Measurements from ENCODE around the gene PCDH9.
A peak's percentile ranks its signal among the peaks of the same experiment; 100 is the strongest.

PCDH9 gene

DNA sequence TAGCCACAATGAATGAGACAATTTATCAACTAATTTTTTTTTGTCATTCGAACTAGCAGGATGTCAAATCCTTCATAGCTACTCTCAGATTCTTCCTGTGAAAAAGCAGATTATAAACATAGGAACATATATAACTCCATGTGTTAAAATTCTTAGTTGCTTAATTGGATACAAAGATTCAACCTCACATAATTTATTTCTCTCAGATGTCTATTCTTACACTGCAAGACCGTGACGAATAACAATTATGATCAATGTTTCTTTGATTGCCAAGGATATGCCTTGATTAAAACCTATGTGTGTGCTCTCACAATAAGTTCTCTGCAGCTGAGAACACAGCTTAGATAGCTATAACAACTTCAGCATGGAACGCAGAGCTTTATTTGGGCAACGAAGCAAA is 872.7 kb downstream of the PCDH9 start:
- no peak for DNase-seq (ENCODE audit: low read depth)
- TF ChIP-seq, protein P1, sequence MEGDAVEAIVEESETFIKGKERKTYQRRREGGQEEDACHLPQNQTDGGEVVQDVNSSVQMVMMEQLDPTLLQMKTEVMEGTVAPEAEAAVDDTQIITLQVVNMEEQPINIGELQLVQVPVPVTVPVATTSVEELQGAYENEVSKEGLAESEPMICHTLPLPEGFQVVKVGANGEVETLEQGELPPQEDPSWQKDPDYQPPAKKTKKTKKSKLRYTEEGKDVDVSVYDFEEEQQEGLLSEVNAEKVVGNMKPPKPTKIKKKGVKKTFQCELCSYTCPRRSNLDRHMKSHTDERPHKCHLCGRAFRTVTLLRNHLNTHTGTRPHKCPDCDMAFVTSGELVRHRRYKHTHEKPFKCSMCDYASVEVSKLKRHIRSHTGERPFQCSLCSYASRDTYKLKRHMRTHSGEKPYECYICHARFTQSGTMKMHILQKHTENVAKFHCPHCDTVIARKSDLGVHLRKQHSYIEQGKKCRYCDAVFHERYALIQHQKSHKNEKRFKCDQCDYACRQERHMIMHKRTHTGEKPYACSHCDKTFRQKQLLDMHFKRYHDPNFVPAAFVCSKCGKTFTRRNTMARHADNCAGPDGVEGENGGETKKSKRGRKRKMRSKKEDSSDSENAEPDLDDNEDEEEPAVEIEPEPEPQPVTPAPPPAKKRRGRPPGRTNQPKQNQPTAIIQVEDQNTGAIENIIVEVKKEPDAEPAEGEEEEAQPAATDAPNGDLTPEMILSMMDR (IDR thresholded peaks at IDR 0.05; ENCODE audit: insufficient read depth, low read depth, low read length, missing control alignments): no peak
- no peak overlapping the region for H3K4me3 ChIP-seq (ENCODE audit: low read length)

DNA sequence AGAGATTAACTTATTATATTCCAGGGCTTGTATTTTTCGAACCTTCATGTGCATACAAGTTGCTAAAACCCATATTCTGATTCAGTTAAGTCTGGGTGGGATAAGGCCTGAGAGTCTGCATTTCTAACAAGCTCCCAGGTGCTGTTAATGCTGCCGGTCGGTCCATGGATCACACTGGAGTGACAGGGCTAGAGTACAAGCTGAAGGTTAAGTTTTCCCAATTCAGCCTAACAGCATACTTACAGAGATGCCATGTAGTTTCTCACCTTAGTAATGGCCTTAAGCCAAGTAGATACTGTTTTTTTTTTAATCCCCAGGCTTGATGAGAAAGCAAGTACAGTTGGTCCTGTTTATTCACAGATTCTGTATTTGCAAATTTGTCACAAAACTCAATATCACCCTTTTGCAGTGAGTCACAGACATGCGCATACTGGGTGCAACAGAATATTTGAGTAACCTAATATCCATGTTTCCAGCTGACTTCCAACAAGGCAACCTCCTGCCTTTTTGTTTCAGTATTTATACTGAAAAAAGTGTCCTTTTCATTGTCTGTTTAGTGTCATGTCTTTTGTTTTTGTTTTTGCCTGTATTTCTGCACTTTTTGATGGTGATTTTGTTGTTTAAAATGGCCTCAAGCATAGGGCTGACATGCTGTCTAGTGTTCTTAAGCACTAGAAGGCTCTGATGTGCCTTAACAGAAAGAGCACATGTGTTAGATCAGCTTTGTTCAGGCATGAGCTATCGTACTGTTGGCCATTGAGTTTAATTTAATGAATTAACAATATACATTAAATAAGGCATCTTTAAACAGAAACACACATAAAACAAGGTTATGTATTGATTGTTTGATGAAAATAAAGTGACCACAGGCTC is 875.0 kb downstream of the PCDH9 start:
- no peak for DNase-seq (ENCODE audit: low read depth)
- H3K4me3 ChIP-seq (ENCODE audit: low read length): no peak overlapping the region
- TF ChIP-seq, protein P1 (IDR thresholded peaks at IDR 0.05; ENCODE audit: insufficient read depth, low read depth, low read length, missing control alignments): no peak

DNA sequence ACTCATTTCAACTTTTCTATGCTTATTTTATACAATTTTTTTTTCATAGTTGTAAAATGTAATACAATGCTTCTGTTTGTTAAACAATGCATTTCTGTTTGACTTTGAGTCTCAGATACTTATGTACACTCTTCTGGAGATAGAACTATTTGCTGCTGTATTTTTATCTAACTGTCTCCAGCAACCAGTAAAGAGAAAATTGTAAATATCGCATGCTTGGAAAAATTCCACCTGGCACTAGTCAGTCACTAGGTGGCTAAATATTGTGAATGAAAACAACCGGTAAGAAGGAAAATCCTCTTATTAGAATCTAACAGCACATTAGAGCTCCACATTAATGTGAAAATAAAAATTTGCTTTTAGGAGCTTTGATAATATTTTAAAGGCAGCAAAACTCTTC is 876.5 kb downstream of the PCDH9 start:
- DNase-seq (ENCODE audit: low read depth): no peak
- TF ChIP-seq, protein P1 (IDR thresholded peaks at IDR 0.05; ENCODE audit: insufficient read depth, low read depth, low read length, missing control alignments): peak; percentile 7

DNA sequence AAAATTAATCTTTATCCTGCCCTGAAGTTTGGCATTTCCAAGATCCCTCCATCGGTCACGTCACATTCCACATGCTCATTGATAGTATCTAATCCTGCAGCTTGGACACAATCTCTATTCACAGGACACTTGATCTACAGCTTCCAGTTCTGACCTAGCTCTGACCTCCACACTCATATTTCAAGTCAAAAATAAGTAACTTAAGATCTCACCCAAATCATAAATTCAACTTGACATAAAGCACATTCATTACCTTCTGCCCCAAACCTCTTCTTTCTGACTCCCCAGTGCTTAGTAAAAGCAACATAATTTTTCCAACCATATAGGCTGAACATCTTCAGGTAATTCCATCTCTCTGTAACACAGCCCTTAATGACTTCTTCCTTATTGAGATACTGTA is 880.2 kb downstream of the PCDH9 start:
- TF ChIP-seq, protein P1 (IDR thresholded peaks at IDR 0.05; ENCODE audit: insufficient read depth, low read depth, low read length, missing control alignments): no peak
- no peak overlapping the region for H3K4me3 ChIP-seq (ENCODE audit: low read length)
- DNase-seq (ENCODE audit: low read depth): no peak

More for the DNA sequence above, 876.5 kb downstream of the PCDH9 start:
- H3K4me3 ChIP-seq (ENCODE audit: low read length): no peak overlapping the region

DNA sequence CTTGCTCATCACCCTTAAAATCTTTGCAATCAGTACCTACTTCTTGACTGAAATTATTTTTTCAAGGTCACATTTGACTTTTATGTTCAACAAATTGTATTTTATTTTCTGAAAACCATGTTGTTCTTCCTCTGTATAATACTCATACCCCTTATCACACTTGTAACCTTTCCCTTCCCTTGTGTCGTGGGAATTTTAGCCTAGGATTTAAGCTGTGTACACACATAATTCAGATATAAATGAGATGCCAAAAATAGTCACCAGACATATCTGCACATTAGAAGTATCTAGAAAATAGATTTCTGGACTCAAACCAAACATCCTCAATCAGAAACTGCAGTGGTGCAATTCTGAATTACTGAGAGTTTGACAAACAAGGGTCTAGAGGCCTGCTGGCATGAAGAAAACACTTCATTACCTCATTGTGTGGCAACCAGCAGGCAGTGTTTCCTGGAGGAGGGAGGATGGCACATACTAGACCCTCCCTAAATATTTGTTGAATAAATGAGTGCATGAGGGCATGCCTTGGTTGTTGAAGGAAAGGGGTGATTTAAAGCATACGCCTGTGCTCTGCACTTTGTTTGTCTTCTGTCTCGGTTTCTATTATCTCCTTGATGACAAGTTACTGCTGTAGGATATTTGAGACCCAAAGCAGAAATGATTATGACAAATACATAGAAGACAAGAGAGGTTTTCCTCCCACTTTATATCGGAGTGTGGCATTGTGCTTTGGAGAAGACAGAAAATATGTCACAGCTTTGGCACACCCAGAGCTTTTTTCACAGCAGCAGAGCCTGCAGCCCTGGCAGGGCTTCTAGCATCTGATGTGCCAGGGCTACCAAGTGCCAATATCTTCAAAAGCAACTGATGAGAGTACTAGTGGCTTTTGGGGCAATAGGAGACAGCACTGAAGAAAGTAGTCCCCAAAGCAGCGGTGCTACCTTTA is 881.1 kb downstream of the PCDH9 start:
- TF ChIP-seq, protein P1 (IDR thresholded peaks at IDR 0.05; ENCODE audit: insufficient read depth, low read depth, low read length, missing control alignments): no peak
- DNase-seq (ENCODE audit: low read depth): no peak

DNA sequence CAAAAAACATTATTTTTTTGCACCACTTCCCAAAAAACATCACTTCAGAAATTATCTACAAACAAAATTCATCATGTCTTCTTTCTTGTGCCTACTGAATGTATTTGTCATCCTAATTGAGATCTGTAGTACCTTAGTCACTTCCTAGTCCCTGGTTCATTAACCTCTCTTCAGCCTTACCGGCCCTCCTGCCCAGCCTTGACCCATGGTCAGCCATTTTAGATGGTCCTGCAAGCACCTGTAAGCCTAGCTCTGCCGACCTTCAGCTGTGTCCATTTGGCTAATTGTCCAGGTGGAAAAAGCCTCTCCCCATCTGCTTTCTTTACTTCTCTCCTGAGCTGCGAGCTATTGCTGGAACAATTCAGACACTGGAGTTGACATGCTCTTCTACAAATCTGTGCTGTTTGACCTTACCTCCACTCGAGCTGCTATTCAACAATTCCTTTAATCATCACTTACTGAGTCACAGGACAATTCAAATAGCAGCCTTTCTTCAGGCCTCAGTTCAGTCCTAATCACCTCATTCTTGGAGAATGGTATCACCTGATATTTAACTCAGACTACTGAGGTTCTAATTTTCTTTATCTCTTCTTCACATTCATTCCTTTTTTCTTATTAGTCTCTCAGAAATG is 882.5 kb downstream of the PCDH9 start:
- DNase-seq (ENCODE audit: low read depth): peak; percentile 61
- TF ChIP-seq, protein P1 (IDR thresholded peaks at IDR 0.05; ENCODE audit: insufficient read depth, low read depth, low read length, missing control alignments): no peak
- H3K4me3 ChIP-seq (ENCODE audit: low read length): no peak overlapping the region

More for the DNA sequence above, 881.1 kb downstream of the PCDH9 start:
- H3K4me3 ChIP-seq (ENCODE audit: low read length): no peak overlapping the region

Data from epithelial cell of esophagus (primary cell).